Aorta (tissue), 5 donors: ENCODE measurements around the gene MED23. TPM values are rescaled to one million over a fixed set of nuclear protein-coding genes. Genes with fewer than 3 reads are reported as not detected.

ENCODE experiments used
- ATAC-seq: fragments of 200-7000 bp; cut with Tn5 transposase; one replicate; pipeline ENCODE4 v1.9.1; 2022; ENCODE audit warnings: moderate library complexity; ENCODE audit not compliant: low FRiP score
- DNase-seq, 2 donors: peaks; one replicate each; pipeline ENCODE4 v3.0.0-alpha.2; 2020
- H3K27ac ChIP-seq, 2 donors: one replicate each; pipeline ENCODE4 v1.5.1; 2013; ENCODE audit warnings: low read length in 2 of 2, mild to moderate bottlenecking in 2 of 2, moderate library complexity in 2 of 2, control low read depth in 1 of 2, inconsistent platforms in 1 of 2, low read depth in 1 of 2
- H3K27me3 ChIP-seq, 2 donors: one replicate each; pipeline ENCODE4 v1.6.1; 2013; ENCODE audit warnings: control low read depth in 1 of 2, low read length in 1 of 2, mild to moderate bottlenecking in 1 of 2, moderate library complexity in 1 of 2; ENCODE audit not compliant: insufficient read depth in 2 of 2, control insufficient read depth in 1 of 2
- H3K36me3 ChIP-seq, 2 donors: one replicate each; pipeline ENCODE4 v1.6.1; 2013; ENCODE audit warnings: control low read depth in 1 of 2, low read length in 1 of 2, mild to moderate bottlenecking in 1 of 2; ENCODE audit not compliant: insufficient read depth in 2 of 2, control insufficient read depth in 1 of 2
- H3K4me1 ChIP-seq, 2 donors: one replicate each; pipeline ENCODE4 v1.6.1; 2013; ENCODE audit warnings: low read length in 2 of 2, control low read depth in 1 of 2, mild to moderate bottlenecking in 1 of 2, moderate library complexity in 1 of 2; ENCODE audit not compliant: insufficient read depth in 2 of 2, control insufficient read depth in 1 of 2
- H3K4me3 ChIP-seq, 2 donors: one replicate each; pipeline ENCODE4 v1.5.1; 2013; ENCODE audit warnings: low read length in 2 of 2, control low read depth in 1 of 2, mild to moderate bottlenecking in 1 of 2
- H3K9me3 ChIP-seq: one replicate; pipeline ENCODE4 v1.6.1; 2013; ENCODE audit warnings: mild to moderate bottlenecking, low read length; ENCODE audit not compliant: control insufficient read depth
- WGBS, 2 donors: extraction: QIAGEN DNeasy Blood & Tissue Kit; methylation state at CpG; one replicate each; pipeline ENCODE4 v1.1.7; 2013; 5-methylcytosine and 5-hydroxymethylcytosine counted together
- intact Hi-C, 2 donors: fragments of 100-400 bp; cut with DNase I; formaldehyde crosslinking; loops; one replicate each; pipeline versions ENCODE4 v1.14.2 to v1.15.0; 2022
- polyA plus RNA-seq, 2 donors: library from polyadenylated mRNA; stranded (reverse); fragments of 200-250 nt; gene quantifications; one replicate each; pipeline ENCODE4 v1.2.3, GENCODE V29; 2013
- total RNA-seq, 2 donors: library from RNA; stranded (reverse); fragmentation: NEBNext Ultra II Directional; extraction: Animal tissue kit (Norgen Biotek cat#: 25700); gene quantifications; one replicate each; pipeline ENCODE4 v1.2.1, GENCODE V29; 2021
- donor health status: healthy with polysubstance abuse.
- donor health status: Bipolar disorder and iron deficiency.
- donor health status: DM: no; HTN: no; CAD: no.
- donor health status: DM: no; HTN: no; CAD: no.
- donor health status: DM: yes; HTN: yes; CAD: no.

The MED23 gene
- total and polyA plus RNA-seq, 4 donors, result 4.0 to 32.9 (median 23.5) TPM

GRCh38 chr6:131656667-131657066 lies 28.6 kb upstream of the MED23 start:
- Histone ChIP-seq H3K9me3 (no peaks in the 10 kb centered on the region), H3K4me1 (no peaks in the 10 kb centered on the region), H3K36me3 (peaks cover 0 to 2% of the 10 kb centered on the region in 2 donors), H3K4me3 (no peak overlapping the region), H3K27ac (no peak overlapping the region), H3K27me3 (no peaks in the 10 kb centered on the region)
- WGBS, 2 donors, result 93 to 94% methylated on average over 3 of the region's 3 CpGs
- intact Hi-C loops, result no loop called here
- ATAC-seq (no peak), DNase-seq (no peak)

- Histone ChIP-seq H3K27me3 (no peaks in the 10 kb centered on the region), H3K4me3 (no peak overlapping the region), H3K9me3 (no peaks in the 10 kb centered on the region), H3K4me1 (no peaks in the 10 kb centered on the region), H3K27ac (no peak overlapping the region), H3K36me3 (peaks cover 0 to 2% of the 10 kb centered on the region in 2 donors)
- intact Hi-C loops, result no loop called here
- DNase-seq (no peak), ATAC-seq (no peak)
- 96 to 97% methylated on average over 2 of the region's 2 CpGs for WGBS, 2 donors
Measured at GRCh38 chr6:131655951-131656350, 27.9 kb upstream of the MED23 start.

GRCh38 chr6:131655387-131655786 lies 27.3 kb upstream of the MED23 start:
- no peak overlapping the region for H3K4me3 ChIP-seq
- H3K9me3 ChIP-seq, result no peaks in the 10 kb centered on the region
- H3K4me1 ChIP-seq, result no peaks in the 10 kb centered on the region
- H3K27ac ChIP-seq, result no peak overlapping the region
- H3K27me3 ChIP-seq, result no peaks in the 10 kb centered on the region
- ATAC-seq (no peak), DNase-seq (no peak)
- H3K36me3 ChIP-seq, result peaks cover 0 to 2% of the 10 kb centered on the region in 2 donors
- WGBS, 2 donors, result 88 to 90% methylated on average over 3 of the region's 3 CpGs
- intact Hi-C loops, result no loop called here

- no peak overlapping the region for H3K4me3 ChIP-seq
- intact Hi-C loops, result no loop called here
- no peaks in the 10 kb centered on the region for H3K27me3 ChIP-seq
- H3K9me3 ChIP-seq, result no peaks in the 10 kb centered on the region
- peaks cover 0 to 2% of the 10 kb centered on the region in 2 donors for H3K36me3 ChIP-seq
- H3K27ac ChIP-seq, result no peak overlapping the region
- ATAC-seq (no peak), DNase-seq (no peak)
- WGBS, 2 donors, result 88 to 94% methylated on average over 3 of the region's 3 CpGs
- H3K4me1 ChIP-seq, result no peaks in the 10 kb centered on the region
Measured at GRCh38 chr6:131654326-131654725, 26.3 kb upstream of the MED23 start.

- no peaks in the 10 kb centered on the region for H3K9me3 ChIP-seq
- intact Hi-C loops, result no loop called here
- H3K4me3 ChIP-seq, result no peak overlapping the region
- H3K36me3 ChIP-seq, result peaks cover 0 to 2% of the 10 kb centered on the region in 2 donors
- DNase-seq (no peak), ATAC-seq (no peak)
- no peaks in the 10 kb centered on the region for H3K4me1 ChIP-seq
- no peak overlapping the region for H3K27ac ChIP-seq
- WGBS, 2 donors, result 80 to 82% methylated on average over 5 of the region's 5 CpGs
- H3K27me3 ChIP-seq, result no peaks in the 10 kb centered on the region
Measured at GRCh38 chr6:131652472-131652871, 24.4 kb upstream of the MED23 start.

- Histone ChIP-seq H3K36me3 (peaks cover 0 to 2% of the 10 kb centered on the region in 2 donors), H3K4me1 (no peaks in the 10 kb centered on the region), H3K27me3 (no peaks in the 10 kb centered on the region), H3K27ac (no peak overlapping the region), H3K4me3 (no peak overlapping the region), H3K9me3 (no peaks in the 10 kb centered on the region)
- intact Hi-C loops, result no loop called here
- DNase-seq (no peak), ATAC-seq (no peak)
Measured at GRCh38 chr6:131651782-131652181, 23.7 kb upstream of the MED23 start.

- DNase-seq (no peak), ATAC-seq (no peak)
- no peak overlapping the region for H3K27ac ChIP-seq
- intact Hi-C loops, result no loop called here
- H3K4me3 ChIP-seq, result no peak overlapping the region
- no peaks in the 10 kb centered on the region for H3K27me3 ChIP-seq
- H3K4me1 ChIP-seq, result no peaks in the 10 kb centered on the region
- H3K9me3 ChIP-seq, result no peaks in the 10 kb centered on the region
- H3K36me3 ChIP-seq, result no peaks in the 10 kb centered on the region
Measured at GRCh38 chr6:131646249-131646670, 18.2 kb upstream of the MED23 start.

GRCh38 chr6:131645846-131646245 lies 17.8 kb upstream of the MED23 start:
- intact Hi-C loops, result no loop called here
- H3K4me1 ChIP-seq, result no peaks in the 10 kb centered on the region
- no peaks in the 10 kb centered on the region for H3K27me3 ChIP-seq
- 82 to 96% methylated on average over 2 of the region's 2 CpGs for WGBS, 2 donors
- no peak overlapping the region for H3K4me3 ChIP-seq
- H3K27ac ChIP-seq, result no peak overlapping the region
- DNase-seq (no peak), ATAC-seq (no peak)
- H3K36me3 ChIP-seq, result no peaks in the 10 kb centered on the region
- H3K9me3 ChIP-seq, result no peaks in the 10 kb centered on the region

GRCh38 chr6:131644921-131645320 lies 16.9 kb upstream of the MED23 start:
- DNase-seq (no peak), ATAC-seq (no peak)
- Histone ChIP-seq H3K9me3 (no peaks in the 10 kb centered on the region), H3K27me3 (no peaks in the 10 kb centered on the region), H3K4me1 (no peaks in the 10 kb centered on the region), H3K27ac (no peak overlapping the region), H3K4me3 (no peak overlapping the region), H3K36me3 (no peaks in the 10 kb centered on the region)
- WGBS, 2 donors, result 78 to 83% methylated on average over 1 of the region's 1 CpG
- intact Hi-C loops, result no loop called here
